Measurements from ENCODE around the gene TMOD1. TPM values are rescaled to one million over a fixed set of nuclear protein-coding genes. Genes with fewer than 3 reads are reported as not detected.
A peak's percentile ranks its signal among the peaks of the same experiment; 100 is the strongest.

Gene TMOD1
- total RNA-seq, 4 donors from 2014 or later = 82.3 to 202 (median 175) TPM

DNA sequence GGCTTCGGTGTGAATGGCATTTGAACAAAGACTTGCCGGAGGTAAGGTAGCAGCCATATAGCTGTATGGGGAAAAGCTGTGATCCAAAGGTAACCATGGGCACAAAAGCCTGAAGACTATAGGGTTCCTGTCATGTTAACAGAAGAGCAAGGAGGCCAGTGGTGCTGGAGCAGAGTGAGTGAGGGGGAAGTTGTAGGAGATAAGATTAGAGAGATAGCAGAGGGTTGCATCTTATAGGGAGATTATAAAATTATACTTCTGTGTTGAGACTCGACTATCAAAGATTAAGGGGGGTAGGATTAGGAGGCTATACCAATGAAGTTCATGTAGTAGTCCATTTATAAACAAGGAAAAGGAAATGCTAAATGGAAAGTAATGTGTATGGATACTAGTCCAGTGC, 135.4 kb downstream of the TMOD1 start:
- intact Hi-C loops (cut with DNase I; ENCODE audit: low total_unique reads) = loop anchor here (10.0 kb wide), 4 partner anchors 348 to 1222 kb away; partner anchors contain the start of genes ANKS6, ANP32B, ZNF367 and ZNF782
- DNase-seq = no peak
- H3K4me3 ChIP-seq = no peak overlapping the region
- no peak for TF ChIP-seq POLR2A (IDR thresholded peaks at IDR 0.05)
- TF ChIP-seq, protein P1, sequence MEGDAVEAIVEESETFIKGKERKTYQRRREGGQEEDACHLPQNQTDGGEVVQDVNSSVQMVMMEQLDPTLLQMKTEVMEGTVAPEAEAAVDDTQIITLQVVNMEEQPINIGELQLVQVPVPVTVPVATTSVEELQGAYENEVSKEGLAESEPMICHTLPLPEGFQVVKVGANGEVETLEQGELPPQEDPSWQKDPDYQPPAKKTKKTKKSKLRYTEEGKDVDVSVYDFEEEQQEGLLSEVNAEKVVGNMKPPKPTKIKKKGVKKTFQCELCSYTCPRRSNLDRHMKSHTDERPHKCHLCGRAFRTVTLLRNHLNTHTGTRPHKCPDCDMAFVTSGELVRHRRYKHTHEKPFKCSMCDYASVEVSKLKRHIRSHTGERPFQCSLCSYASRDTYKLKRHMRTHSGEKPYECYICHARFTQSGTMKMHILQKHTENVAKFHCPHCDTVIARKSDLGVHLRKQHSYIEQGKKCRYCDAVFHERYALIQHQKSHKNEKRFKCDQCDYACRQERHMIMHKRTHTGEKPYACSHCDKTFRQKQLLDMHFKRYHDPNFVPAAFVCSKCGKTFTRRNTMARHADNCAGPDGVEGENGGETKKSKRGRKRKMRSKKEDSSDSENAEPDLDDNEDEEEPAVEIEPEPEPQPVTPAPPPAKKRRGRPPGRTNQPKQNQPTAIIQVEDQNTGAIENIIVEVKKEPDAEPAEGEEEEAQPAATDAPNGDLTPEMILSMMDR (IDR thresholded peaks at IDR 0.05 in 4 of 5, conservative IDR thresholded peaks at IDR 0.05 in 1 of 5) = no peak
- peaks cover 45 to 64% of the 10 kb centered on the region in 2 donors for H3K4me1 ChIP-seq
- in situ Hi-C loops (cut with MboI; ENCODE audit: low sequenced_read_pairs in 4 of 4) = no loop called here
- H3K27me3 ChIP-seq = no peaks in the 10 kb centered on the region
- ATAC-seq = no peak
- no peaks in the 10 kb centered on the region for H3K36me3 ChIP-seq
- H3K27ac ChIP-seq = peak overlapping the region in 1 of 4 donors; percentile 19
- H3K9me3 ChIP-seq = no peaks in the 10 kb centered on the region

DNA sequence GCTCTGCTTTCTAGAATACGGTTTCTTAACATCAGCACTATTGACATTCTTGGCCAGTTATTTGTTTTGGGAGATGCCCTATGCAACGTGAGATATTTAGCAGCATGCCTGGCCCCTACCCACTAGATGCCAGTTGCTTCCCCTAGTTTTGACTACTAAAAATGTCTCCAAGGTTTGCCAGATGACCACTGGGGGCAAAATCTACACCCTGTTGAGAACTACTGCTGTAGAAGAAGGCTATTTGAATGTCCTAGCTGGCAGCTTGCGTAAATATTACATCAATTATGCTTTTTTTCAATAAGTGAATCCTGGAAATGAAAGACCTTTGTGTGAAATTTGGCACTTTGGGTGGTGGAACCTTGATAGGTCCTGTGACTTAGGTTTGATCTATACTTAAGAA, 137.2 kb downstream of the TMOD1 start:
- DNase-seq = no peak
- H3K27ac ChIP-seq = no peak overlapping the region
- H3K36me3 ChIP-seq = peaks cover 0 to 8% of the 10 kb centered on the region in 2 donors
- TF ChIP-seq, protein P1 (IDR thresholded peaks at IDR 0.05 in 4 of 5, conservative IDR thresholded peaks at IDR 0.05 in 1 of 5) = no peak
- no peak for TF ChIP-seq POLR2A (IDR thresholded peaks at IDR 0.05)
- H3K9me3 ChIP-seq = no peaks in the 10 kb centered on the region
- no peaks in the 10 kb centered on the region for H3K27me3 ChIP-seq
- in situ Hi-C loops (cut with MboI; ENCODE audit: low sequenced_read_pairs in 4 of 4) = no loop called here
- H3K4me3 ChIP-seq = no peak overlapping the region
- H3K4me1 ChIP-seq = peaks cover 40 to 60% of the 10 kb centered on the region in 2 donors
- ATAC-seq = no peak
- intact Hi-C loops (cut with DNase I; ENCODE audit: low total_unique reads) = loop anchor here (10.0 kb wide), 4 partner anchors 346 to 1224 kb away; partner anchors contain the start of genes ANKS6, ANP32B, ZNF367 and ZNF782

DNA sequence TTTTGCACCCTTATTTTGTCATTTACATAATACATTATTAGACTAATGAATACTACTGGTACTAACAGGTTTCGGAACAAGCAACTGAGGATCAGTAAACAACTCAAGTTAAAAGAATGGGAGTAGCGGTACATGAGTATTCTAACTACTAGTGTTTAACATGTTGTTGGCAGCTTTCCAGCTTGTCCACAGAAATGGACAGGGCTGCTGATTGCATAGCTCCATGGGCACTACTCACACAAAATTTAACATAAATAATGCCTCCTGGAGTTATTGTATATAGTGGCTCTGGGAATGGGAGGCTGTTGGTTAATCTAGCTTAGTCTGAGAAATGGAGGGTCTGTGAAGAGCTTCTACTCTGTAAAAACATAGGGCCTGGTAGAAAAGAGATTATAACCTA, 138.9 kb downstream of the TMOD1 start:
- Histone ChIP-seq H3K4me1 (peaks cover 29 to 49% of the 10 kb centered on the region in 2 donors), H3K9me3 (no peaks in the 10 kb centered on the region), H3K4me3 (no peak overlapping the region), H3K27me3 (no peaks in the 10 kb centered on the region), H3K36me3 (peaks cover 0 to 18% of the 10 kb centered on the region in 2 donors), H3K27ac (no peak overlapping the region)
- intact Hi-C loops (cut with DNase I; ENCODE audit: low total_unique reads) = no loop called here
- ATAC-seq (no peak), DNase-seq (no peak)
- in situ Hi-C loops (cut with MboI; ENCODE audit: low sequenced_read_pairs in 4 of 4) = no loop called here
- TF ChIP-seq, protein P1 (IDR thresholded peaks at IDR 0.05 in 4 of 5, conservative IDR thresholded peaks at IDR 0.05 in 1 of 5) = no peak
- no peak for TF ChIP-seq POLR2A (IDR thresholded peaks at IDR 0.05)

DNA sequence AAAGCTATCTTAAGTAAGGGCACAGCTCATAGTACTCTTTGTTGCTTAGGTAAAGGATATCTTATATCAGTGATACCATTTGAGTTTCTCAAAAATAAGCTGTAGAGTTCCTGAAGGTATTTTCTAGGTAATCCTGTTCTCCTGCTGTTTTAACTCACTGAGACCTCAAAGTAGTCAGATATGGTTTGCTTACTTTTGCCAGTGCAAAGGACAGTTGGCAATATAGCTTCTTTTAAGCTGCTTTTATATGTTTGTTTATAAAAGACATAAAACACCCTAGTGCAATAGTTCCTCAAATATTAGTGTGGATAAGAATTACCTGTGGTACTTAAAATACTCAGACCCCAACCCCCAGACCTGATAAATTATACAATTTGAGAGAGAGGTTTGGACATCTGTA, 144.3 kb downstream of the TMOD1 start:
- H3K27ac ChIP-seq = no peak overlapping the region
- intact Hi-C loops (cut with DNase I; ENCODE audit: low total_unique reads) = no loop called here
- no peak overlapping the region for H3K4me3 ChIP-seq
- ATAC-seq (no peak), DNase-seq (no peak)
- TF ChIP-seq POLR2A (IDR thresholded peaks at IDR 0.05) = no peak
- TF ChIP-seq, protein P1 (IDR thresholded peaks at IDR 0.05 in 4 of 5, conservative IDR thresholded peaks at IDR 0.05 in 1 of 5) = no peak
- H3K27me3 ChIP-seq = no peaks in the 10 kb centered on the region
- peaks cover 0 to 65% of the 10 kb centered on the region in 2 donors for H3K36me3 ChIP-seq
- H3K4me1 ChIP-seq = peaks cover 0 to 4% of the 10 kb centered on the region in 2 donors
- in situ Hi-C loops (cut with MboI; ENCODE audit: low sequenced_read_pairs in 4 of 4) = no loop called here
- no peaks in the 10 kb centered on the region for H3K9me3 ChIP-seq

DNA sequence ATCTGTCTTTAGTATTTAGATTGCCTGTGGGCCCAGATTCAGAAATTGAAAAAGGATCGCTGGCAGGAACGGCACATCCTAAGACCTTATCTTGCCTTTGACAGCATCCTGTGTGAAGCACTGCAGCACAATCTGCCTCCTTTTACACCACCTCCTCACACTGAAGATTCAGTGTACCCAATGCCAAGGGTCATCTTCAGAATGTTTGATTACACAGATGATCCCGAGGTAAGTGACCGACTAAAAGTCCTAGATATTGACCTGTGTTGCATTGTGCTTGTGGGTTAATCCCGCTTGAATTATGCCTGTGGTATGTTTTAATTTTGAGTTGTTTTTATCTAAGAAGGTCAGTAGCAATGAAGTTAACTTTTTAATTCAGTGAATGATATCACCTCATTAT, 146.5 kb downstream of the TMOD1 start:
- H3K36me3 ChIP-seq = peaks cover 0 to 70% of the 10 kb centered on the region in 2 donors
- intact Hi-C loops (cut with DNase I; ENCODE audit: low total_unique reads) = no loop called here

More for the DNA sequence above, 146.5 kb downstream of the TMOD1 start:
- TF ChIP-seq, protein P1 (IDR thresholded peaks at IDR 0.05 in 4 of 5, conservative IDR thresholded peaks at IDR 0.05 in 1 of 5) = no peak
- no peak for TF ChIP-seq POLR2A (IDR thresholded peaks at IDR 0.05)
- H3K4me1 ChIP-seq = peaks cover 10 to 16% of the 10 kb centered on the region in 2 donors
- no peaks in the 10 kb centered on the region for H3K27me3 ChIP-seq
- no peak overlapping the region for H3K27ac ChIP-seq
- no peaks in the 10 kb centered on the region for H3K9me3 ChIP-seq
- H3K4me3 ChIP-seq = no peak overlapping the region
- no peak for DNase-seq
- in situ Hi-C loops (cut with MboI; ENCODE audit: low sequenced_read_pairs in 4 of 4) = no loop called here
- ATAC-seq = no peak

Data from gastrocnemius medialis (tissue), 4 donors.